HepG2 (cell line): ENCODE measurements around the gene CD300LF. TPM values are rescaled to one million over a fixed set of nuclear protein-coding genes. Genes with fewer than 3 reads are reported as not detected.

Source experiments
- BORCS8-MEF2B ChIP-seq: sonication (generic); formaldehyde crosslinking; IDR thresholded peaks from 2 replicates; pipeline ENCODE4 v1.8.0; 2022; ENCODE audit warnings: mild to moderate bottlenecking, missing genetic modification reagents
- KDM2A ChIP-seq: sonication (generic); formaldehyde crosslinking; IDR thresholded peaks from 2 replicates; pipeline ENCODE4 v1.4.0; 2020; ENCODE audit warnings: low read depth, missing genetic modification reagents, borderline replicate concordance
- MAFK ChIP-seq, 2 experiments: IDR thresholded peaks in 1 of 2; conservative IDR thresholded peaks in 1 of 2; 2 replicates each; pipeline ENCODE4 v1.6.1; 2011; ENCODE audit warnings: improper control_type of control experiment in 2 of 2, low read length in 2 of 2
- MAX ChIP-seq: IDR thresholded peaks from 2 replicates; pipeline ENCODE4 v1.6.1; 2012; ENCODE audit warnings: inconsistent platforms
- NFIC ChIP-seq: IDR thresholded peaks from 2 replicates; pipeline ENCODE4 v1.6.1; 2012; ENCODE audit warnings: mild to moderate bottlenecking, low read length, inconsistent platforms
- NFRKB ChIP-seq: fragments of 450-650 bp; IDR thresholded peaks from 2 replicates; pipeline ENCODE4 v1.6.1; 2017
- NR3C1 ChIP-seq: sonication (generic); formaldehyde crosslinking; IDR thresholded peaks from 2 replicates; pipeline ENCODE4 v1.4.0; 2020; ENCODE audit warnings: missing genetic modification reagents
- RXRA ChIP-seq: sonication (generic); formaldehyde crosslinking; IDR thresholded peaks from 2 replicates; pipeline ENCODE4 v1.5.1; 2020; ENCODE audit warnings: missing genetic modification reagents
- SOX6 ChIP-seq, 2 experiments: fragments of 450-650 bp in 1 of 2; sonication (generic) in 1 of 2; formaldehyde crosslinking in 1 of 2; IDR thresholded peaks; 2 replicates each; pipeline versions ENCODE4 v1.4.0 to v1.6.1; 2017 to 2020; ENCODE audit warnings: antibody characterized with exemption in 1 of 2, mild to moderate bottlenecking in 1 of 2, missing genetic modification reagents in 1 of 2
- THAP9 ChIP-seq: sonication (generic); formaldehyde crosslinking; IDR thresholded peaks from 2 replicates; pipeline ENCODE4; 2020; ENCODE audit warnings: missing genetic modification reagents, mild to moderate bottlenecking, borderline replicate concordance
- ZBTB14 ChIP-seq: sonication (generic); formaldehyde crosslinking; IDR thresholded peaks from 2 replicates; pipeline ENCODE4 v1.4.0; 2020; ENCODE audit warnings: missing genetic modification reagents
- ZBTB7A ChIP-seq: sonication (generic); formaldehyde crosslinking; IDR thresholded peaks from 2 replicates; pipeline ENCODE4 v1.8.0; 2022; ENCODE audit warnings: mild to moderate bottlenecking, missing genetic modification reagents
- ZGPAT ChIP-seq: IDR thresholded peaks from 2 replicates; pipeline ENCODE4 v1.6.1; 2016; ENCODE audit warnings: mild to moderate bottlenecking
- ZMYM2 ChIP-seq: sonication (generic); formaldehyde crosslinking; IDR thresholded peaks from 2 replicates; pipeline ENCODE4 v1.8.0; 2022; ENCODE audit warnings: mild to moderate bottlenecking, missing genetic modification reagents
- ZNF431 ChIP-seq: sonication (generic); formaldehyde crosslinking; IDR thresholded peaks from 2 replicates; pipeline ENCODE4 v1.9.0; 2022; ENCODE audit warnings: missing genetic modification reagents, low read depth, mild to moderate bottlenecking, borderline replicate concordance
- ZNF546 ChIP-seq: sonication (generic); formaldehyde crosslinking; conservative IDR thresholded peaks from 2 replicates; pipeline ENCODE4 v1.8.1; 2023; ENCODE audit warnings: mild to moderate bottlenecking, missing genetic modification reagents
- polyA plus RNA-seq, 8 experiments: library from polyadenylated mRNA; depleted of rRNA in 3 of 8; stranded (reverse) in 7 of 8; unstranded in 1 of 8; fragments of >200 nt; fragmentation: Illumina TruSeq in 4 of 8; extraction: Trizol in 4 of 8; gene quantifications; 2 replicates each; pipeline versions ENCODE4 v1.2.1 to v1.2.3, GENCODE V29; 2011 to 2016; ENCODE audit warnings: low read depth in 4 of 8, missing spikeins in 1 of 8, mixed read lengths in 1 of 8; ENCODE audit not compliant: insufficient read depth in 1 of 8
- total RNA-seq, 5 experiments: library from RNA; depleted of rRNA; stranded (reverse); fragments of >200 nt; fragmentation: Illumina TruSeq; extraction: Trizol; gene quantifications; 2 replicates each; pipeline ENCODE4 v1.2.3, GENCODE V29; 2016; ENCODE audit warnings: low read depth in 1 of 5
- TF ChIP-seq, protein P1 (sequence below): sonication (generic); formaldehyde crosslinking; IDR thresholded peaks from 2 replicates; pipeline ENCODE4 v1.8.0; 2022; ENCODE audit warnings: missing genetic modification reagents, mild to moderate bottlenecking, inconsistent platforms, borderline replicate concordance
- TF ChIP-seq, protein P2 (sequence below): fragments of 450-650 bp; IDR thresholded peaks from 2 replicates; pipeline ENCODE4 v1.6.1; 2017

CD300LF gene
- total and polyA plus RNA-seq, 2 of the 13 experiments (the other 11 are each of a cell fraction or from before 2014, with no cell fraction given) = not detected

DNA sequence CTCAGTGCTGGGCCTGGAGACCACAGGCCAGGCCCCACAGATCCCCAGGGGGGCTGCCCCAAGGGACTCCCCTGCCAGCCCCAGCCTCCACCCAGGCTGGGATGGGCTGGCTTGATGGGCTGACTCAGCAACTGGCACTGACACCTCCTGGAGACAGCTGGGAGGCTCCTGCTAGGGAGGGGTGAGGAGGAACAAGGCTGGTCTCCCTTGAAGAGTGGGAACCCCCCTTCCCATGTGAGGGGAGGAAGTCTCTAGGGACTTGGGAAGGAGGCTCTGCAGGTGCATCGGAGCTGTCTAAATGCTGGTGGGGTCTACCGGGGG, 46.1 kb upstream of the CD300LF start (continued):
- TF ChIP-seq ZBTB14 (no peak), KDM2A (no peak), ZNF546 (CRISPR knock-in tag) (no peak), NR3C1 (CRISPR knock-in tag) (no peak), BORCS8-MEF2B (CRISPR knock-in tag) (no peak), NFIC (no peak), NFRKB (no peak), ZMYM2 (CRISPR knock-in tag) (no peak), MAX (no peak), ZGPAT (CRISPR knock-in tag) (0 out of 2 replicates have a peak, but pooled peaks have one; percentile 1), SOX6 (IDR thresholded peaks at IDR 0.05) (no peak), SOX6 (CRISPR knock-in tag; IDR thresholded peaks at IDR 0.05) (no peak), ZBTB7A (CRISPR knock-in tag) (no peak), THAP9 (CRISPR knock-in tag) (0 out of 2 replicates have a peak, but pooled peaks have one; percentile 19), MAFK (conservative IDR thresholded peaks at IDR 0.05 in 1 of 2, IDR thresholded peaks at IDR 0.05 in 1 of 2; ENCODE audit: low read length in 2 of 2) (peak; percentile 72 to 81), RXRA (CRISPR knock-in tag) (no peak), ZNF431 (CRISPR knock-in tag) (no peak)
- TF ChIP-seq, protein P1, sequence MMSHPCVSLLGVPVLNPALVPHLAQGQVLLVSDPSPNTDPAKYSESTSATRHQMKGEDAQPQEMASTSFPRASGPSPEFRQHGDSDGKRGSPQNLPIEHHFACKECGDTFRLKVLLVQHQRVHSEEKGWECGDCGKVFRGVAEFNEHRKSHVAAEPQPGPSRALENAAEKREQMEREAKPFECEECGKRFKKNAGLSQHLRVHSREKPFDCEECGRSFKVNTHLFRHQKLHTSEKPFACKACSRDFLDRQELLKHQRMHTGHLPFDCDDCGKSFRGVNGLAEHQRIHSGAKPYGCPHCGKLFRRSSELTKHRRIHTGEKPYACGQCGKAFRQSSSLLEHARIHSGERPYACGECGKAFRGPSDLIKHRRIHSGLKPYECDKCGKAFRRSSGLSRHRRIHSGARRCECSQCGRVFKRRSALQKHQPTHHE (CRISPR knock-in tag) = no peak
- TF ChIP-seq, protein P2, sequence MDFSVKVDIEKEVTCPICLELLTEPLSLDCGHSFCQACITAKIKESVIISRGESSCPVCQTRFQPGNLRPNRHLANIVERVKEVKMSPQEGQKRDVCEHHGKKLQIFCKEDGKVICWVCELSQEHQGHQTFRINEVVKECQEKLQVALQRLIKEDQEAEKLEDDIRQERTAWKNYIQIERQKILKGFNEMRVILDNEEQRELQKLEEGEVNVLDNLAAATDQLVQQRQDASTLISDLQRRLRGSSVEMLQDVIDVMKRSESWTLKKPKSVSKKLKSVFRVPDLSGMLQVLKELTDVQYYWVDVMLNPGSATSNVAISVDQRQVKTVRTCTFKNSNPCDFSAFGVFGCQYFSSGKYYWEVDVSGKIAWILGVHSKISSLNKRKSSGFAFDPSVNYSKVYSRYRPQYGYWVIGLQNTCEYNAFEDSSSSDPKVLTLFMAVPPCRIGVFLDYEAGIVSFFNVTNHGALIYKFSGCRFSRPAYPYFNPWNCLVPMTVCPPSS = no peak
